K562 (cell line): ENCODE data around the gene C17orf113. TPM values are rescaled to one million over a fixed set of nuclear protein-coding genes. Genes with fewer than 3 reads are reported as not detected.

Source experiments
- ADNP ChIP-seq: fragments of 200-800 bp; sonication (Bioruptor generic); IDR thresholded peaks from 2 replicates; pipeline ENCODE4 v1.6.1; 2016; ENCODE audit warnings: missing genetic modification characterization, missing compliant biosample characterization
- CREB3 ChIP-seq: fragments of 450-650 bp; conservative IDR thresholded peaks from 2 replicates; pipeline ENCODE4 v1.6.1; 2016; ENCODE audit warnings: missing genetic modification characterization, low read depth, mild to moderate bottlenecking, missing compliant biosample characterization, moderate library complexity
- ESRRA ChIP-seq: fragments of 450-650 bp; IDR thresholded peaks from 2 replicates; pipeline ENCODE4 v1.6.1; 2014; ENCODE audit warnings: low read depth, mild to moderate bottlenecking, moderate library complexity, borderline replicate concordance
- ETS2 ChIP-seq: IDR thresholded peaks from 2 replicates; pipeline ENCODE4 v1.6.1; 2016; ENCODE audit warnings: borderline replicate concordance, missing genetic modification characterization, mild to moderate bottlenecking, moderate library complexity, missing compliant biosample characterization; ENCODE audit not compliant: poor library complexity, severe bottlenecking
- HMG20B ChIP-seq: fragments of 250-450 bp; sonication (Bioruptor Pico); IDR thresholded peaks from 2 replicates; pipeline ENCODE4 v1.5.0; 2021; ENCODE audit warnings: mild to moderate bottlenecking
- JUN ChIP-seq, 2 experiments: sonication (generic) in 1 of 2; formaldehyde crosslinking in 1 of 2; IDR thresholded peaks; 2 replicates each; pipeline versions ENCODE4 v1.6.1 to v1.8.0; 2012 to 2022; ENCODE audit warnings: borderline replicate concordance in 2 of 2, mild to moderate bottlenecking in 2 of 2, improper control_type of control experiment in 1 of 2, low read depth in 1 of 2, low read length in 1 of 2, missing genetic modification reagents in 1 of 2
- KDM2B ChIP-seq: fragments of 250-450 bp; sonication (Bioruptor Pico); IDR thresholded peaks from 2 replicates; pipeline ENCODE4 v1.8.0; 2021; ENCODE audit warnings: mild to moderate bottlenecking, moderate library complexity
- NR2F6 ChIP-seq: fragments of 450-650 bp; formaldehyde crosslinking; IDR thresholded peaks from 2 replicates; pipeline ENCODE4 v1.4.0; 2020; ENCODE audit warnings: mild to moderate bottlenecking
- PHTF2 ChIP-seq: fragments of 250-450 bp; sonication (Bioruptor Pico); IDR thresholded peaks from 2 replicates; pipeline ENCODE4 v1.5.0; 2021; ENCODE audit warnings: mild to moderate bottlenecking
- PPARD ChIP-seq: fragments of 250-450 bp; sonication (Bioruptor Pico); IDR thresholded peaks from 2 replicates; pipeline ENCODE4 v1.8.0; 2022; ENCODE audit warnings: inconsistent platforms, mild to moderate bottlenecking, moderate library complexity
- RAD51 ChIP-seq: fragments of 450-650 bp; IDR thresholded peaks from 2 replicates; pipeline ENCODE4 v1.7.1; 2016; ENCODE audit warnings: low read depth, mild to moderate bottlenecking, borderline replicate concordance
- SMAD1 ChIP-seq: fragments of 150-350 bp; IDR thresholded peaks from 2 replicates; pipeline ENCODE4 v1.6.1; 2014; ENCODE audit warnings: low read length, low read depth; ENCODE audit not compliant: partially characterized antibody
- SPI1 ChIP-seq: IDR thresholded peaks from 2 replicates; pipeline ENCODE4 v1.6.1; 2011; ENCODE audit warnings: low read depth, low read length, control low read depth, borderline replicate concordance
- STAG1 ChIP-seq: sonication (generic); formaldehyde crosslinking; IDR thresholded peaks from 2 replicates; pipeline ENCODE4 v1.5.0; 2020; ENCODE audit warnings: missing genetic modification reagents, borderline replicate concordance
- STAT5B ChIP-seq: fragments of 250-450 bp; sonication (Bioruptor Pico); IDR thresholded peaks from 2 replicates; pipeline ENCODE4 v1.8.0; 2021; ENCODE audit warnings: mild to moderate bottlenecking, inconsistent platforms
- ZBTB43 ChIP-seq: sonication (generic); formaldehyde crosslinking; IDR thresholded peaks from 2 replicates; pipeline ENCODE4 v1.8.0; 2023; ENCODE audit warnings: mild to moderate bottlenecking, missing genetic modification reagents
- ZKSCAN3 ChIP-seq: fragments of 250-450 bp; sonication (Bioruptor Pico); IDR thresholded peaks from 2 replicates; pipeline ENCODE4 v1.4.0; 2020
- ZNF143 ChIP-seq: sonication (generic); formaldehyde crosslinking; IDR thresholded peaks from 2 replicates; pipeline ENCODE4 v1.9.0; 2022; ENCODE audit warnings: mild to moderate bottlenecking, missing genetic modification reagents
- ZNF316 ChIP-seq: fragments of 450-650 bp; IDR thresholded peaks from 2 replicates; pipeline ENCODE4 v1.6.1; 2016
- polyA plus RNA-seq, 8 experiments: library from polyadenylated mRNA; depleted of rRNA in 4 of 8; stranded (reverse) in 5 of 8; unstranded in 3 of 8; fragments of >200 nt; fragmentation: Nextera tagmentation in 2 of 8; fragmentation: Illumina TruSeq in 1 of 8; extraction: Ambion mirVana in 2 of 8; extraction: Trizol in 1 of 8; gene quantifications; 2 replicates each; pipeline versions ENCODE4 v1.2.1 to v1.2.3, GENCODE V29; 2011 to 2014; ENCODE audit warnings: inconsistent platforms in 1 of 8, missing spikeins in 1 of 8
- total RNA-seq, 7 experiments: library from RNA; depleted of rRNA in 6 of 7; stranded (reverse); fragments of >200 nt in 6 of 7; fragmentation: Illumina TruSeq in 2 of 7; extraction: Trizol in 2 of 7; gene quantifications; 2 replicates each; pipeline versions ENCODE4 v1.2.1 to v1.2.3, GENCODE V29; 2011 to 2021; ENCODE audit warnings: low replicate concordance in 1 of 7
- TF ChIP-seq, protein P1 (sequence below): fragments of 450-650 bp; formaldehyde crosslinking; IDR thresholded peaks from 2 replicates; pipeline ENCODE4 v1.4.0; 2020; ENCODE audit warnings: mild to moderate bottlenecking, moderate library complexity
- TF ChIP-seq, protein P2 (sequence below), 2 experiments: IDR thresholded peaks in 1 of 2; conservative IDR thresholded peaks in 1 of 2; 2 replicates each; pipeline ENCODE4 v1.6.1; 2016; ENCODE audit warnings: low read depth in 2 of 2, mild to moderate bottlenecking in 1 of 2, missing compliant biosample characterization in 1 of 2, missing genetic modification characterization in 1 of 2, moderate library complexity in 1 of 2

C17orf113 gene
- total and polyA plus RNA-seq, 9 of the 15 experiments (the other 6 are each of a cell fraction or from before 2014, with no cell fraction given), result 0.10 to 1.2 (median 0.31) TPM

DNA sequence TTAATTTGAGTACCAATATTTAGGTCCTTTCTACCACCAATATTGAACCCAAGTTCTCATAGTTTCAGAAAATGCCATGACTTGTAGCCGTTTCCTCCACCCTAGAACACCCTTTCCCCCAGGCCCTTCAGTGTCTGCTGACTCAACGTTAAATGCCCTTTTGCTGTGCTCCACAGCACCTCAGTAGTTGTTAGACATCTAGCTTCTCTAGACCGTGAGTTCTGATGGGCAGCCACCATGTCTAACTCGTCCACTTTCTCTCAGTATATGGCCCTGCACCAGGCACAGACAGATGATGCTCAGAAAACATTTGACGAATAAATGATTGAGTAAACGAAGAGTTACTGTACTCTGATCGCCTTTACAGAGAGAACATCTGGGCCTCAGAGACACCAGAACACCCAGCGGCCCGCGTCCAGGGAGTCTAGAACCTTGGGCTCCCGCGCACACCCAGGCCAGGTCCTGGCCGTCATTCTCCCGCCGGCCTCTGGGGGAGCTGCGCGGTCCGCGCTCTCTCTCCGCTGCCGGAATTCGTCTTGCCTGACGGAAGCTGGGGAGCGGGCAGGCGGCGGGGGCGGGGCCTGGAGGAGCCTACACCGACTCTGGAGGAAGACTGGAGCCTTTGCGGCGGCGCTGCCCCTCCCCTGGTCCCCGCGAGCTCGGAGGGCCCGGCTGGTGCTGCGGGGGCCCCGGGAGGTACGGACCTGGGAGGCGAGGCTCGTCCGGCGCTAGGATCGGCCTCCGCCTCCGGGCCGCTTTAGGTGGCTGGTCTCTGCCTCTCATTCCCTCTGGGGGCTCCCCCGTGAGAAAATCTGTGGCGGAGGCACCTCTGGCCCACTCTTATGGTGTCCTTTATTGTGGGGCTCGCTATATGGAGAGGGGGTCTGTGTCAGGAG is 30.6 kb downstream of the C17orf113 start, which contains the start of gene NKIRAS2 (continued):
- TF ChIP-seq ETS2 (tag) (no peak), ZNF143 (CRISPR knock-in tag) (no peak), SMAD1 (peak; percentile 48), STAT5B (CRISPR knock-in tag) (no peak), ZKSCAN3 (CRISPR knock-in tag) (no peak), ZNF316 (peak; percentile 88), STAG1 (no peak), ESRRA (no peak; the same call in 1 of the 2 replicates), NR2F6 (CRISPR knock-in tag) (no peak), HMG20B (CRISPR knock-in tag) (no peak), KDM2B (CRISPR knock-in tag) (no peak), JUN (IDR thresholded peaks at IDR 0.05; ENCODE audit: borderline replicate concordance, low read depth, low read length) (peak; percentile 11; the same call in 1 of the 2 replicates), JUN (CRISPR knock-in tag; IDR thresholded peaks at IDR 0.05; ENCODE audit: borderline replicate concordance) (no peak), ZBTB43 (no peak), RAD51 (no peak), SPI1 (no peak), PHTF2 (CRISPR knock-in tag) (no peak), ADNP (tag) (no peak), PPARD (CRISPR knock-in tag) (no peak), CREB3 (tag) (no peak)
- TF ChIP-seq, protein P1, sequence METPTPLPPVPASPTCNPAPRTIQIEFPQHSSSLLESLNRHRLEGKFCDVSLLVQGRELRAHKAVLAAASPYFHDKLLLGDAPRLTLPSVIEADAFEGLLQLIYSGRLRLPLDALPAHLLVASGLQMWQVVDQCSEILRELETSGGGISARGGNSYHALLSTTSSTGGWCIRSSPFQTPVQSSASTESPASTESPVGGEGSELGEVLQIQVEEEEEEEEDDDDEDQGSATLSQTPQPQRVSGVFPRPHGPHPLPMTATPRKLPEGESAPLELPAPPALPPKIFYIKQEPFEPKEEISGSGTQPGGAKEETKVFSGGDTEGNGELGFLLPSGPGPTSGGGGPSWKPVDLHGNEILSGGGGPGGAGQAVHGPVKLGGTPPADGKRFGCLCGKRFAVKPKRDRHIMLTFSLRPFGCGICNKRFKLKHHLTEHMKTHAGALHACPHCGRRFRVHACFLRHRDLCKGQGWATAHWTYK (CRISPR knock-in tag), result no peak
- TF ChIP-seq, protein P2, sequence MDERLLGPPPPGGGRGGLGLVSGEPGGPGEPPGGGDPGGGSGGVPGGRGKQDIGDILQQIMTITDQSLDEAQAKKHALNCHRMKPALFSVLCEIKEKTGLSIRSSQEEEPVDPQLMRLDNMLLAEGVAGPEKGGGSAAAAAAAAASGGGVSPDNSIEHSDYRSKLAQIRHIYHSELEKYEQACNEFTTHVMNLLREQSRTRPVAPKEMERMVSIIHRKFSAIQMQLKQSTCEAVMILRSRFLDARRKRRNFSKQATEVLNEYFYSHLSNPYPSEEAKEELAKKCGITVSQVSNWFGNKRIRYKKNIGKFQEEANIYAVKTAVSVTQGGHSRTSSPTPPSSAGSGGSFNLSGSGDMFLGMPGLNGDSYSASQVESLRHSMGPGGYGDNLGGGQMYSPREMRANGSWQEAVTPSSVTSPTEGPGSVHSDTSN (CRISPR knock-in tag; IDR thresholded peaks at IDR 0.05; ENCODE audit: low read depth), result no peak
- TF ChIP-seq, protein P2 (tag; conservative IDR thresholded peaks at IDR 0.05; ENCODE audit: low read depth), result no peak
